PFSK-1 (cell line): ENCODE results near the gene CTSW.

ENCODE experiments used
- POLR2AphosphoS5 ChIP-seq: IDR thresholded peaks from 2 replicates; pipeline ENCODE4 v1.6.1; 2012; ENCODE audit warnings: low read depth, mild to moderate bottlenecking, control low read depth, low read length, moderate library complexity
- SIN3A ChIP-seq: IDR thresholded peaks from 2 replicates; pipeline ENCODE4 v1.6.1; 2012; ENCODE audit warnings: mild to moderate bottlenecking, low read length, moderate library complexity, borderline replicate concordance; ENCODE audit not compliant: insufficient read depth
- TAF1 ChIP-seq: IDR thresholded peaks from 2 replicates; pipeline ENCODE4 v1.6.1; 2012; ENCODE audit warnings: low read length, control low read depth, borderline replicate concordance; ENCODE audit not compliant: insufficient read depth
- TF ChIP-seq, protein P1 (sequence below), 2 experiments: IDR thresholded peaks; 2 replicates each; pipeline versions ENCODE4 v1.6.1 to v1.8.0; 2011 to 2012; ENCODE audit warnings: low read depth in 2 of 2, low read length in 2 of 2, control low read depth in 1 of 2, inconsistent platforms in 1 of 2, mild to moderate bottlenecking in 1 of 2, moderate library complexity in 1 of 2; ENCODE audit not compliant: insufficient read depth in 1 of 2

DNA sequence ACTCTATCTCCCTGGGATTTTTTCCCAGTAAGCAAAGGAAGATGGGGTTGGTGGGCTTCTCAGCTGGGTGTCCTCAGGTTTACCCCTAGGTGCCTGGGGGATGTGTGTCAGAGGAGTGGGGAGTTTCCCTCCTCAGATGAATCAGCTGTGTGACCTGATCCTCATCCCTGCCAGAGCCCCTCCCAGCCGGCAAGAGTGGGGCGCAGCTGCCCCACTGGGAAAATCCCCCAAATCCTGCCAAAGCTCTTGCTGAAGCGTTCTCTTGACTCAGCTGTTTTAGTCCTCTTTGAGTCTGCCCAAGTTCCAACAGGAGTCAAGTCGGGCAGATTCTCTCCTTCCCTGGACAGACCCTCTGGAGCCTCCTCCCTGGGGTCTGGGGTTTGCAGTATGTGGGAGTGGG is 33.2 kb downstream of the CTSW start:
- TF ChIP-seq TAF1 (no peak), POLR2AphosphoS5 (no peak), SIN3A (no peak)
- TF ChIP-seq, protein P1, sequence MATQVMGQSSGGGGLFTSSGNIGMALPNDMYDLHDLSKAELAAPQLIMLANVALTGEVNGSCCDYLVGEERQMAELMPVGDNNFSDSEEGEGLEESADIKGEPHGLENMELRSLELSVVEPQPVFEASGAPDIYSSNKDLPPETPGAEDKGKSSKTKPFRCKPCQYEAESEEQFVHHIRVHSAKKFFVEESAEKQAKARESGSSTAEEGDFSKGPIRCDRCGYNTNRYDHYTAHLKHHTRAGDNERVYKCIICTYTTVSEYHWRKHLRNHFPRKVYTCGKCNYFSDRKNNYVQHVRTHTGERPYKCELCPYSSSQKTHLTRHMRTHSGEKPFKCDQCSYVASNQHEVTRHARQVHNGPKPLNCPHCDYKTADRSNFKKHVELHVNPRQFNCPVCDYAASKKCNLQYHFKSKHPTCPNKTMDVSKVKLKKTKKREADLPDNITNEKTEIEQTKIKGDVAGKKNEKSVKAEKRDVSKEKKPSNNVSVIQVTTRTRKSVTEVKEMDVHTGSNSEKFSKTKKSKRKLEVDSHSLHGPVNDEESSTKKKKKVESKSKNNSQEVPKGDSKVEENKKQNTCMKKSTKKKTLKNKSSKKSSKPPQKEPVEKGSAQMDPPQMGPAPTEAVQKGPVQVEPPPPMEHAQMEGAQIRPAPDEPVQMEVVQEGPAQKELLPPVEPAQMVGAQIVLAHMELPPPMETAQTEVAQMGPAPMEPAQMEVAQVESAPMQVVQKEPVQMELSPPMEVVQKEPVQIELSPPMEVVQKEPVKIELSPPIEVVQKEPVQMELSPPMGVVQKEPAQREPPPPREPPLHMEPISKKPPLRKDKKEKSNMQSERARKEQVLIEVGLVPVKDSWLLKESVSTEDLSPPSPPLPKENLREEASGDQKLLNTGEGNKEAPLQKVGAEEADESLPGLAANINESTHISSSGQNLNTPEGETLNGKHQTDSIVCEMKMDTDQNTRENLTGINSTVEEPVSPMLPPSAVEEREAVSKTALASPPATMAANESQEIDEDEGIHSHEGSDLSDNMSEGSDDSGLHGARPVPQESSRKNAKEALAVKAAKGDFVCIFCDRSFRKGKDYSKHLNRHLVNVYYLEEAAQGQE (IDR thresholded peaks at IDR 0.05; ENCODE audit: insufficient read depth in 1 of 2, low read depth in 2 of 2, low read length in 2 of 2), result no peak
